Lower leg skin (tissue), 3 donors: ENCODE measurements around the gene NSMCE1.

Experiments used
- POLR2A ChIP-seq, 2 donors: fragments of 450-650 bp; IDR thresholded peaks; one replicate each; pipeline ENCODE4 v1.6.1; 2016 to 2017; ENCODE audit warnings: antibody characterized with exemption in 2 of 2, mild to moderate bottlenecking in 1 of 2, moderate library complexity in 1 of 2
- TF ChIP-seq, protein P1 (sequence below), 3 donors: fragments of 450-650 bp; IDR thresholded peaks; one replicate each; pipeline ENCODE4 v1.5.1; 2016; ENCODE audit warnings: antibody characterized with exemption in 3 of 3, mild to moderate bottlenecking in 3 of 3, moderate library complexity in 2 of 3

DNA sequence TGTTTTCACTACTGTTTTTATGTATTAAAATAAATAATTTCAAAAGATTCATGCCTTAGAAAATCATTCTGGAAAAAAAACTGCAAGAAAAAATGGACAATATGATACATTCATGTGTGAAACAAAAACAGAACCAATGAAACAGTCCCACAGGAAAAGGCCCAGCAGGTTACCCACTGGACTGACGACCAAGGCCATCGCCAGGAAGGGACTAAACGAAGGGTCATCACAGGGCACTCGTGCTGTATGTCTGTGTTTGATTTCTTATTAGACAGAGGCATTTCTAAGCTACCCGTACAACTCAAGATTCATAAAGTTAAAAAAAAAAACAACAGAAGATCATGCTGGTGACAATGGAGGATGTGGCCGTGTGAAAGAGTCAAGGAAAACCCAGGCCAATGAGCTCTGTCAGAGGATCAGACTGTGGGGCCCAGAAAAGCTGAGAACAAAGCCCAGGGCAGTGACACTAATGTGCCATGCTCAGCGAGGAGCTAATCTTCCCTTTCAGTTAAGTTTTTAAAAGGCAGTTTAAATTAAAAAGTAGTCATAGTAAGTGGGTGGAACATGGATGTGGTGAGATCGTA, 31.8 kb downstream of the NSMCE1 start:
- TF ChIP-seq POLR2A (IDR thresholded peaks at IDR 0.05): no peak
- TF ChIP-seq, protein P1, sequence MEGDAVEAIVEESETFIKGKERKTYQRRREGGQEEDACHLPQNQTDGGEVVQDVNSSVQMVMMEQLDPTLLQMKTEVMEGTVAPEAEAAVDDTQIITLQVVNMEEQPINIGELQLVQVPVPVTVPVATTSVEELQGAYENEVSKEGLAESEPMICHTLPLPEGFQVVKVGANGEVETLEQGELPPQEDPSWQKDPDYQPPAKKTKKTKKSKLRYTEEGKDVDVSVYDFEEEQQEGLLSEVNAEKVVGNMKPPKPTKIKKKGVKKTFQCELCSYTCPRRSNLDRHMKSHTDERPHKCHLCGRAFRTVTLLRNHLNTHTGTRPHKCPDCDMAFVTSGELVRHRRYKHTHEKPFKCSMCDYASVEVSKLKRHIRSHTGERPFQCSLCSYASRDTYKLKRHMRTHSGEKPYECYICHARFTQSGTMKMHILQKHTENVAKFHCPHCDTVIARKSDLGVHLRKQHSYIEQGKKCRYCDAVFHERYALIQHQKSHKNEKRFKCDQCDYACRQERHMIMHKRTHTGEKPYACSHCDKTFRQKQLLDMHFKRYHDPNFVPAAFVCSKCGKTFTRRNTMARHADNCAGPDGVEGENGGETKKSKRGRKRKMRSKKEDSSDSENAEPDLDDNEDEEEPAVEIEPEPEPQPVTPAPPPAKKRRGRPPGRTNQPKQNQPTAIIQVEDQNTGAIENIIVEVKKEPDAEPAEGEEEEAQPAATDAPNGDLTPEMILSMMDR (IDR thresholded peaks at IDR 0.05): no peak
